Pancreas (tissue), 10 donors: ENCODE measurements around the gene AKT1. TPM values are rescaled to one million over a fixed set of nuclear protein-coding genes. Genes with fewer than 3 reads are reported as not detected.

Experiments
- ATAC-seq, 4 donors: fragments of 200-7000 bp; cut with Tn5 transposase; one replicate each; pipeline versions ENCODE4 v1.8.0 to v1.9.1; 2020; ENCODE audit warnings: mild to moderate bottlenecking in 4 of 4, moderate library complexity in 4 of 4
- DNase-seq, 6 donors: peaks; one replicate each; pipeline ENCODE4 v3.0.0-alpha.2; 2020
- FAIRE-seq: peaks from 2 replicates; lab custom pipeline; 2012; peaks lifted over from hg19 to GRCh38; lab: Jason Lieb, UNC
- H3K27ac ChIP-seq, 4 donors: fragments of 200-600 bp; sonication (generic); 1 replicate in 3 of 4; 2 replicates in 1 of 4; pipeline versions ENCODE4 v1.5.0 to v1.8.0; 2020
- H3K27me3 ChIP-seq, 4 donors: fragments of 200-600 bp; one replicate each; pipeline ENCODE4 v1.8.0; 2021
- H3K36me3 ChIP-seq, 3 donors: fragments of 200-600 bp; sonication (generic) in 1 of 3; one replicate each; pipeline versions ENCODE4 v1.5.0 to v1.8.0; 2020 to 2021
- H3K4me1 ChIP-seq, 3 donors: fragments of 200-600 bp; one replicate each; pipeline ENCODE4 v1.8.0; 2021
- H3K4me3 ChIP-seq, 4 donors: fragments of 200-600 bp; sonication (generic) in 2 of 4; one replicate each; pipeline versions ENCODE4 v1.5.0 to v1.8.0; 2020 to 2021
- H3K9me3 ChIP-seq, 4 donors: fragments of 200-600 bp; one replicate each; pipeline ENCODE4 v1.8.0; 2021
- CTCF ChIP-seq, 4 donors: fragments of 200-600 bp; sonication (generic) in 3 of 4; IDR thresholded peaks; one replicate each; pipeline versions ENCODE4 v1.5.0 to v1.8.0; 2021; ENCODE audit warnings: antibody characterized with exemption in 4 of 4
- WGBS, 2 donors: extraction: QIAGEN DNeasy Blood & Tissue Kit; methylation state at CpG; one replicate each; pipeline ENCODE4 v1.1.7; 2013; 5-methylcytosine and 5-hydroxymethylcytosine counted together
- intact Hi-C, 3 donors: fragments of 100-400 bp; cut with DNase I; formaldehyde crosslinking; loops; one replicate each; pipeline versions ENCODE4 v1.11.1 to v1.14.2; 2022
- polyA plus RNA-seq, 2 donors: library from polyadenylated mRNA; stranded (reverse); fragments of 200-250 nt; gene quantifications; one replicate each; pipeline ENCODE4 v1.2.3, GENCODE V29; 2013
- total RNA-seq, 6 donors: library from RNA; stranded (reverse); fragmentation: NEBNext Ultra II Directional in 4 of 6; extraction: Animal tissue kit (Norgen Biotek cat#: 25700) in 4 of 6; gene quantifications; one replicate each; pipeline versions ENCODE4 v1.2.1 to v1.2.4, GENCODE V29; 2021 to 2023
- donor health status: healthy with polysubstance abuse.
- donor health status: DM: no; HTN: no; CAD: no; lungs with moderate emphysema.
- donor health status: DM: no; HTN: no; CAD: no.
- donor health status: control.
- donor health status: control.
- donor health status: Bipolar disorder and iron deficiency.
- donor health status: DM: yes; HTN: yes; CAD: no.
- donor health status: DM: no; HTN: no; CAD: no.
- donor health status: DM: no; HTN: no; CAD: no.
- donor health status: DM: yes; HTN: yes; CAD: no.

Gene AKT1
- 100 to 1,000 TPM in 1 of 6 donors, 10 to 100 TPM in 5; 70.0 to 102 (median 79.7) TPM for total RNA-seq
- polyA plus RNA-seq = 100 to 1,000 TPM in 1 of 2 donors, 10 to 100 TPM in 1; 84.7 to 106 TPM

GRCh38 chr14:104794993-104795780 lies at the start of gene AKT1:
TSS of gene AKT1 (minus strand) at chr14:104795748. CDS start at chr14:104792643, 3,105 bp downstream.
- Histone ChIP-seq H3K36me3 (peaks cover 0 to 5% (median 0%) of the 10 kb centered on the region in 3 donors), H3K4me1 (peaks cover 17 to 31% (median 26%) of the 10 kb centered on the region in 3 donors), H3K27me3 (no peaks in the 10 kb centered on the region), H3K27ac (peak within 1 kb of the TSS; percentile 39 to 78 (median 70)), H3K9me3 (no peaks in the 10 kb centered on the region), H3K4me3 (peak within 1 kb of the TSS; percentile 67 to 79 (median 75))
- DNase-seq = peak in 1 of 6 donors; percentile 65
- no peak for TF ChIP-seq CTCF (IDR thresholded peaks at IDR 0.05)
- intact Hi-C loops = no loop called here
- FAIRE-seq = no peak
- ATAC-seq = peak in 3 of 4 donors; percentile 4 to 38 (median 11)
- 0 to 1% methylated on average over 63 to 123 of the region's 124 CpGs for WGBS, 2 donors

- Histone ChIP-seq H3K4me3 (no peak overlapping the region), H3K27ac (no peak overlapping the region), H3K36me3 (no peaks in the 10 kb centered on the region), H3K9me3 (no peaks in the 10 kb centered on the region), H3K27me3 (peaks cover 0 to 6% (median 0%) of the 10 kb centered on the region in 4 donors), H3K4me1 (no peaks in the 10 kb centered on the region)
- 80% methylated on average over 4 of the region's 4 CpGs for WGBS, 2 donors
- ATAC-seq (no peak), DNase-seq (peak in 1 of 6 donors; percentile 45), FAIRE-seq (no peak)
- TF ChIP-seq CTCF (IDR thresholded peaks at IDR 0.05) = no peak
- intact Hi-C loops = no loop called here
Observed at GRCh38 chr14:104845033-104845666, 49.6 kb upstream of the AKT1 start.

- ATAC-seq (peak; percentile 20 to 42 (median 38)), DNase-seq (peak in 1 of 6 donors; percentile 56), FAIRE-seq (no peak)
- H3K27me3 ChIP-seq = peaks cover 0 to 6% (median 0%) of the 10 kb centered on the region in 4 donors
- H3K4me1 ChIP-seq = no peaks in the 10 kb centered on the region
- no peaks in the 10 kb centered on the region for H3K36me3 ChIP-seq
- H3K27ac ChIP-seq = no peak overlapping the region
- intact Hi-C loops = no loop called here
- 17 to 21% methylated on average over 27 of the region's 27 CpGs for WGBS, 2 donors
- H3K9me3 ChIP-seq = no peaks in the 10 kb centered on the region
- no peak for TF ChIP-seq CTCF (IDR thresholded peaks at IDR 0.05)
- H3K4me3 ChIP-seq = peak overlapping the region in 2 of 4 donors; percentile 32 to 39
Observed at GRCh38 chr14:104844306-104845032, 48.9 kb upstream of the AKT1 start.

- Histone ChIP-seq H3K4me3 (peak overlapping the region in 2 of 4 donors; percentile 32 to 39), H3K9me3 (no peaks in the 10 kb centered on the region), H3K27ac (no peak overlapping the region), H3K4me1 (no peaks in the 10 kb centered on the region), H3K27me3 (peaks cover 0 to 6% (median 0%) of the 10 kb centered on the region in 4 donors), H3K36me3 (no peaks in the 10 kb centered on the region)
- intact Hi-C loops = no loop called here
- peak; percentile 55 to 82 (median 65) for ATAC-seq
- DNase-seq = peak in 1 of 6 donors; percentile 69
- no peak for TF ChIP-seq CTCF (IDR thresholded peaks at IDR 0.05)
- 1 to 3% methylated on average over 65 to 69 of the region's 69 CpGs for WGBS, 2 donors
- no peak for FAIRE-seq
Observed at GRCh38 chr14:104843442-104844305, 48.1 kb upstream of the AKT1 start.
